GM12892 (cell line): ENCODE measurements around the gene PTPN11.

Source experiments
- POLR2A ChIP-seq: IDR thresholded peaks from 2 replicates; pipeline ENCODE4 v1.6.1; 2011; ENCODE audit warnings: low read depth, low read length, control low read depth
- POLR2AphosphoS5 ChIP-seq: IDR thresholded peaks from 2 replicates; pipeline ENCODE4 v1.6.1; 2011; ENCODE audit warnings: low read depth, low read length, control low read depth
- TAF1 ChIP-seq: IDR thresholded peaks from 2 replicates; pipeline ENCODE4 v1.6.1; 2011; ENCODE audit warnings: low read depth, mild to moderate bottlenecking, control low read depth, low read length, borderline replicate concordance

DNA sequence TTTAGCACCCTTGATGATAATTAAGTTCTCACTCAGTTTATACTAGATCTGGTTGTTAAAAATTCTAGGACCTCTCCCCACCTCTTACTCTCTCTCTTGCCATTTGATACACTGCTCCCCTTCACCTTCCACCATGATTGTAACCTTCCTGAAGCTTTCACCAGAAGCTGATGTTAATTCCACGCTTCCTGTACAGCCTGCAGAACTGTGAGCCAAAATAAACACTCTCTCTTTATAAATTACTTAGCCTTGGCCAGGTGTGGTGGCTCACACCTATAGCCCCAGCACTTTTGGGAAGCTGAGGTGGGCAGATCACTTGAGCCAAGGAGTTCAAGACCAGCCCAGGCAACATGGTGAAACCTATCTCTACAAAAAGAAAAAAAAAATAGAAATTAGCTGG lies 25.4 kb upstream of the PTPN11 start:
- TF ChIP-seq POLR2A: no peak
- TF ChIP-seq POLR2AphosphoS5: no peak
- TF ChIP-seq TAF1: no peak
